Keratinocyte (primary cell): Measurements from ENCODE around the gene AFAP1L1. TPM values are rescaled to one million over a fixed set of nuclear protein-coding genes. Genes with fewer than 3 reads are reported as not detected.

Experiments used
- DNase-seq: peaks from one replicate; pipeline ENCODE4 v3.0.0-alpha.2; 2011; ENCODE audit warnings: low read depth, missing footprints, low spot score
- FAIRE-seq: peaks from 2 replicates; lab custom pipeline; 2011; peaks lifted over from hg19 to GRCh38; lab: Jason Lieb, UNC
- H2AFZ ChIP-seq: 2 replicates; pipeline ENCODE4 v1.6.0; 2012; ENCODE audit warnings: low read length, control low read depth, inconsistent platforms; ENCODE audit not compliant: control insufficient read depth
- H3K27ac ChIP-seq: 2 replicates; pipeline ENCODE4 v1.5.1; 2011; ENCODE audit warnings: low read length; ENCODE audit not compliant: control insufficient read depth, insufficient read depth
- H3K27me3 ChIP-seq: 3 replicates; pipeline ENCODE4 v1.6.0; 2011; ENCODE audit warnings: low read length; ENCODE audit not compliant: control insufficient read depth, insufficient read depth; ENCODE audit errors: extremely low read depth
- H3K36me3 ChIP-seq, 2 experiments: 2 replicates in 1 of 2; 3 replicates in 1 of 2; pipeline ENCODE4 v1.5.1; 2011; ENCODE audit warnings: low read length in 2 of 2, mild to moderate bottlenecking in 1 of 2; ENCODE audit not compliant: control insufficient read depth in 2 of 2, insufficient read depth in 2 of 2; ENCODE audit errors: extremely low read depth in 1 of 2
- H3K4me1 ChIP-seq: 3 replicates; pipeline ENCODE4 v1.5.1; 2011; ENCODE audit warnings: low read length; ENCODE audit not compliant: control insufficient read depth, insufficient read depth; ENCODE audit errors: extremely low read depth
- H3K4me2 ChIP-seq: 3 replicates; pipeline ENCODE4 v1.6.0; 2011; ENCODE audit warnings: low read depth, low read length; ENCODE audit not compliant: control insufficient read depth, insufficient read depth; ENCODE audit errors: extremely low read depth
- H3K4me3 ChIP-seq, 3 experiments: fragments of 200-600 bp in 1 of 3; sonication (generic) in 1 of 3; 2 replicates in 2 of 3; 3 replicates in 1 of 3; pipeline ENCODE4 v1.5.1; 2011 to 2016; ENCODE audit warnings: low read length in 3 of 3, mild to moderate bottlenecking in 3 of 3, control low read depth in 2 of 3, inconsistent platforms in 1 of 3, low read depth in 1 of 3, mixed read lengths in 1 of 3, mixed run types in 1 of 3, moderate library complexity in 1 of 3; ENCODE audit not compliant: control insufficient read depth in 2 of 3, insufficient read depth in 2 of 3; ENCODE audit errors: extremely low read depth in 1 of 3
- H3K79me2 ChIP-seq: 2 replicates; pipeline ENCODE4 v1.6.0; 2012; ENCODE audit warnings: low read length; ENCODE audit not compliant: control insufficient read depth, insufficient read depth
- H3K9ac ChIP-seq: 3 replicates; pipeline ENCODE4 v1.6.0; 2011; ENCODE audit warnings: low read length; ENCODE audit not compliant: control insufficient read depth, insufficient read depth; ENCODE audit errors: extremely low read depth
- H3K9me1 ChIP-seq: 3 replicates; pipeline ENCODE4 v1.6.0; 2011; ENCODE audit warnings: low read length; ENCODE audit not compliant: control insufficient read depth, insufficient read depth; ENCODE audit errors: extremely low read depth
- H3K9me3 ChIP-seq: 2 replicates; pipeline ENCODE4 v1.5.1; 2012; ENCODE audit warnings: low read depth, low read length; ENCODE audit not compliant: control insufficient read depth
- H4K20me1 ChIP-seq: 3 replicates; pipeline ENCODE4 v1.6.0; 2011; ENCODE audit warnings: low read length; ENCODE audit not compliant: control insufficient read depth, insufficient read depth; ENCODE audit errors: extremely low read depth
- CTCF ChIP-seq, 3 experiments: IDR thresholded peaks in 1 of 3; conservative IDR thresholded peaks in 1 of 3; optimal IDR thresholded peaks in 1 of 3; 2 replicates in 2 of 3; 3 replicates in 1 of 3; pipeline versions ENCODE3 to v1.5.1; 2011; ENCODE audit warnings: low read length in 3 of 3, mild to moderate bottlenecking in 3 of 3, moderate library complexity in 2 of 3, control low read depth in 1 of 3, inconsistent platforms in 1 of 3; ENCODE audit not compliant: insufficient read depth in 2 of 3; ENCODE audit errors: extremely low read depth in 1 of 3
- EZH2 ChIP-seq: IDR thresholded peaks from one replicate; pipeline ENCODE4 v1.6.1; 2012; ENCODE audit warnings: inconsistent platforms, mild to moderate bottlenecking, low read length, moderate library complexity
- dilution Hi-C: fragments of 300-500 bp; cut with MboI; formaldehyde crosslinking; loops from one replicate; pipeline ENCODE4 v1.7.0; 2020; ENCODE audit warnings: low sequenced_read_pairs; ENCODE audit not compliant: extremely low pct_ligation_motif_present
- polyA plus RNA-seq, 5 experiments: library from polyadenylated mRNA; depleted of rRNA in 3 of 5; stranded (reverse) in 3 of 5; stranded (forward) in 1 of 5; unstranded in 1 of 5; fragments of >200 nt; gene quantifications; 1 replicate in 1 of 5; 2 replicates in 3 of 5; 3 replicates in 1 of 5; pipeline versions ENCODE4 v1.2.1 to v1.2.3, GENCODE V29; 2011 to 2012; ENCODE audit warnings: missing spikeins in 2 of 5, low read depth in 1 of 5, low replicate concordance in 1 of 5

The AFAP1L1 gene
- polyA plus RNA-seq, 1 donor (not counting 4 experiments of a cell fraction or from before 2014, with no cell fraction given) = 4.6 TPM

DNA sequence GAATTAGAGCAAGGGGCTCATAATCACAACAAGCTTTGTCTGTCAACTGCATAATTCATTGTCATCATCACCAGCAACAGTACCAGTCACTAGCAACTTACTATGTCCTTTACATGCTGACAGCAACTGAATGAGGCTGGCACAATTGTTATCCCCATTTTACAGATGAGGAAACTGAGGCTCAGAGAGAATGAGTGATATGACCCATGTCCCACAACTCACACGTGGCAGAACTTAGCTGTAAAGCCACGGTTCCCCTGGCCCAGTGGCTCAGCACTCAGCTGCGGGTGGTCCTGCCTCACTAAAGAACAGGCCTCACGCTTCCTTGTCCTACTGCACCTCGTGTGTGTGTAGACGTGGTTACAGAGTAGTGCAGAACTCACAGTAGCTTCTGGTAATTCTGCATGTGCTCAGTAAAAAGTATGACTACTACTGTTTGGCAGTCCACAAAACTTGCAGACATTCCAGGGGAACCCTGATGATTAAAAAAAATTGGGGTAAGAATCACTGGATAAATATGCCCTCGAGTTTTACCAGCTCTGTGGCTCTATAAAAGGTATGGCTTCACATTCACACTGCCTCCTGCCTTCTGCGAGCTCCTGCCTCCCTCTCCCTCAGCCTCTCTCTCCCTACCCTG, 30.2 kb downstream of the AFAP1L1 start:
- H3K79me2 ChIP-seq = no peaks in the 10 kb centered on the region
- no peaks in the 10 kb centered on the region for H3K9me3 ChIP-seq
- FAIRE-seq = no peak
- no peaks in the 10 kb centered on the region for H4K20me1 ChIP-seq
- H3K27me3 ChIP-seq = no peaks in the 10 kb centered on the region
- TF ChIP-seq CTCF (optimal IDR thresholded peaks at IDR 0.05 in 1 of 3, IDR thresholded peaks at IDR 0.05 in 1 of 3, conservative IDR thresholded peaks at IDR 0.05 in 1 of 3; ENCODE audit: extremely low read depth in 1 of 3, insufficient read depth in 2 of 3, low read length in 3 of 3) (no peak), EZH2 (no peak)
- no peak overlapping the region for H3K4me3 ChIP-seq
- H2AFZ ChIP-seq = no peak overlapping the region
- H3K4me1 ChIP-seq = peaks cover 9% of the 10 kb centered on the region
- H3K9ac ChIP-seq = no peak overlapping the region
- no peak for DNase-seq
- no peak overlapping the region for H3K27ac ChIP-seq
- no peak overlapping the region for H3K4me2 ChIP-seq
- dilution Hi-C loops = no loop called here
- peaks cover 2 to 5% of the 10 kb centered on the region in 2 experiments for H3K36me3 ChIP-seq
- H3K9me1 ChIP-seq = no peaks in the 10 kb centered on the region

- Histone ChIP-seq H3K27me3 (no peaks in the 10 kb centered on the region), H3K36me3 (peaks cover 2 to 9% of the 10 kb centered on the region in 2 experiments), H3K9me1 (no peaks in the 10 kb centered on the region), H3K79me2 (no peaks in the 10 kb centered on the region), H2AFZ (no peak overlapping the region), H3K4me2 (no peak overlapping the region), H3K9ac (no peak overlapping the region), H4K20me1 (no peaks in the 10 kb centered on the region), H3K27ac (no peak overlapping the region), H3K4me1 (peaks cover 2% of the 10 kb centered on the region), H3K9me3 (no peaks in the 10 kb centered on the region), H3K4me3 (no peak overlapping the region)
- dilution Hi-C loops = no loop called here
- FAIRE-seq (no peak), DNase-seq (no peak)
- TF ChIP-seq EZH2 (no peak), CTCF (optimal IDR thresholded peaks at IDR 0.05 in 1 of 3, IDR thresholded peaks at IDR 0.05 in 1 of 3, conservative IDR thresholded peaks at IDR 0.05 in 1 of 3; ENCODE audit: extremely low read depth in 1 of 3, insufficient read depth in 2 of 3, low read length in 3 of 3) (no peak)
These were observed 31.0 kb downstream of the AFAP1L1 start for GRCh38 chr5:149302641-149303040.
